Naive B cell (primary cell): ENCODE data around the gene CDK14. TPM values are rescaled to one million over a fixed set of nuclear protein-coding genes. Genes with fewer than 3 reads are reported as not detected.

Source experiments
- ATAC-seq, 2 donors: fragments of 150-1000 bp; cut with Tn5 transposase; 2 replicates each; pipeline ENCODE4 v1.10.0; 2021; ENCODE audit warnings: low read depth in 2 of 2, mild to moderate bottlenecking in 2 of 2, moderate library complexity in 2 of 2
- DNase-seq: peaks from one replicate; pipeline ENCODE4 v3.0.0; 2022
- H3K27ac Mint-ChIP-seq, 6 donors: one replicate each; pipeline ENCODE4 v1.8.0; 2020 to 2022; ENCODE audit warnings: mild to moderate bottlenecking in 6 of 6, mixed read lengths in 6 of 6, moderate library complexity in 5 of 6, inconsistent platforms in 2 of 6
- H3K27me3 Mint-ChIP-seq, 3 donors: one replicate each; pipeline ENCODE4 v1.8.0; 2021 to 2022; ENCODE audit warnings: mixed read lengths in 3 of 3, mild to moderate bottlenecking in 1 of 3
- H3K36me3 Mint-ChIP-seq, 2 donors: one replicate each; pipeline ENCODE4 v1.8.0; 2020 to 2022; ENCODE audit warnings: mixed read lengths in 2 of 2, inconsistent platforms in 1 of 2, mild to moderate bottlenecking in 1 of 2
- H3K4me1 Mint-ChIP-seq, 3 donors: one replicate each; pipeline ENCODE4 v1.8.0; 2020 to 2022; ENCODE audit warnings: mixed read lengths in 3 of 3, inconsistent platforms in 1 of 3, mild to moderate bottlenecking in 1 of 3, moderate library complexity in 1 of 3
- H3K4me3 Mint-ChIP-seq, 8 donors: one replicate each; pipeline ENCODE4 v1.8.0; 2020 to 2022; ENCODE audit warnings: mild to moderate bottlenecking in 8 of 8, mixed read lengths in 8 of 8, moderate library complexity in 8 of 8, inconsistent platforms in 2 of 8
- H3K9me3 Mint-ChIP-seq, 7 donors: one replicate each; pipeline ENCODE4 v1.8.0; 2020 to 2022; ENCODE audit warnings: mixed read lengths in 7 of 7, mild to moderate bottlenecking in 5 of 7, inconsistent platforms in 2 of 7, moderate library complexity in 1 of 7
- polyA plus RNA-seq, 6 donors: library from polyadenylated mRNA; unstranded; fragments of 300-500 nt; fragmentation: Illumina TruSeq; gene quantifications; one replicate each; pipeline ENCODE4 v1.2.3, GENCODE V29; 2021; ENCODE audit warnings: low read depth in 6 of 6

The CDK14 gene
- polyA plus RNA-seq, 6 donors from 2014 or later = 22.8 to 55.5 (median 42.3) TPM

- Mint-ChIP-seq H3K27me3 (no peaks in the 10 kb centered on the region), H3K36me3 (no peaks in the 10 kb centered on the region), H3K4me1 (peaks cover 30 to 56% (median 51%) of the 10 kb centered on the region in 3 donors), H3K27ac (no peak overlapping the region), H3K9me3 (peaks cover 0 to 3% (median 0%) of the 10 kb centered on the region in 7 donors), H3K4me3 (no peak overlapping the region)
- DNase-seq = no peak
- no peak for ATAC-seq
Observed at GRCh38 chr7:90660100-90660499, 64.0 kb downstream of the CDK14 start.

- ATAC-seq = peak; percentile 24 to 29
- peak overlapping the region in 1 of 6 donors; percentile 63 for H3K27ac Mint-ChIP-seq
- no peaks in the 10 kb centered on the region for H3K36me3 Mint-ChIP-seq
- H3K27me3 Mint-ChIP-seq = no peaks in the 10 kb centered on the region
- peaks cover 34 to 50% (median 46%) of the 10 kb centered on the region in 3 donors for H3K4me1 Mint-ChIP-seq
- H3K4me3 Mint-ChIP-seq = peak overlapping the region in 1 of 8 donors; percentile 38
- peaks cover 0 to 3% (median 0%) of the 10 kb centered on the region in 7 donors for H3K9me3 Mint-ChIP-seq
- DNase-seq = no peak
Observed at GRCh38 chr7:90660819-90661218, 64.7 kb downstream of the CDK14 start.

- Mint-ChIP-seq H3K9me3 (peaks cover 0 to 3% (median 0%) of the 10 kb centered on the region in 7 donors), H3K36me3 (no peaks in the 10 kb centered on the region), H3K4me1 (peaks cover 37 to 48% (median 44%) of the 10 kb centered on the region in 3 donors), H3K27me3 (no peaks in the 10 kb centered on the region), H3K27ac (peak overlapping the region in 2 of 6 donors; percentile 27 to 42), H3K4me3 (no peak overlapping the region)
- ATAC-seq (no peak), DNase-seq (no peak)
Observed at GRCh38 chr7:90661290-90662151, 65.4 kb downstream of the CDK14 start.

GRCh38 chr7:90663176-90663575, 67.1 kb downstream of the CDK14 start:
- H3K4me3 Mint-ChIP-seq = no peak overlapping the region
- peaks cover 0 to 3% (median 0%) of the 10 kb centered on the region in 7 donors for H3K9me3 Mint-ChIP-seq
- H3K36me3 Mint-ChIP-seq = no peaks in the 10 kb centered on the region
- ATAC-seq (no peak), DNase-seq (no peak)
- peaks cover 33 to 43% (median 38%) of the 10 kb centered on the region in 3 donors for H3K4me1 Mint-ChIP-seq
- peak overlapping the region in 1 of 6 donors; percentile 35 for H3K27ac Mint-ChIP-seq
- H3K27me3 Mint-ChIP-seq = no peaks in the 10 kb centered on the region

- DNase-seq = no peak
- Mint-ChIP-seq H3K27me3 (no peaks in the 10 kb centered on the region), H3K36me3 (peaks cover 9% of the 10 kb centered on the region in 2 donors), H3K4me3 (no peak overlapping the region), H3K27ac (peak overlapping the region in 1 of 6 donors; percentile 43), H3K9me3 (peaks cover 0 to 2% (median 0%) of the 10 kb centered on the region in 7 donors), H3K4me1 (peaks cover 37 to 48% (median 38%) of the 10 kb centered on the region in 3 donors)
- no peak for ATAC-seq
Observed at GRCh38 chr7:90666186-90666585, 70.1 kb downstream of the CDK14 start.

GRCh38 chr7:90668992-90669391, 72.9 kb downstream of the CDK14 start:
- Mint-ChIP-seq H3K27ac (peak overlapping the region in 1 of 6 donors; percentile 46), H3K27me3 (no peaks in the 10 kb centered on the region), H3K9me3 (peaks cover 0 to 2% (median 0%) of the 10 kb centered on the region in 7 donors), H3K4me1 (peaks cover 29 to 52% (median 34%) of the 10 kb centered on the region in 3 donors), H3K4me3 (no peak overlapping the region), H3K36me3 (peaks cover 9% of the 10 kb centered on the region in 2 donors)
- DNase-seq (no peak), ATAC-seq (no peak)

GRCh38 chr7:90669492-90669891, 73.4 kb downstream of the CDK14 start:
- Mint-ChIP-seq H3K27ac (peak overlapping the region in 2 of 6 donors; percentile 39 to 46), H3K4me3 (no peak overlapping the region), H3K4me1 (peaks cover 31 to 57% (median 37%) of the 10 kb centered on the region in 3 donors), H3K9me3 (peaks cover 0 to 2% (median 0%) of the 10 kb centered on the region in 7 donors), H3K36me3 (peaks cover 9% of the 10 kb centered on the region in 2 donors), H3K27me3 (no peaks in the 10 kb centered on the region)
- no peak for ATAC-seq
- no peak for DNase-seq

- H3K27ac Mint-ChIP-seq = peak overlapping the region in 2 of 6 donors; percentile 44 to 83
Observed at GRCh38 chr7:90671571-90671970, 75.5 kb downstream of the CDK14 start.

GRCh38 chr7:90672210-90672609, 76.1 kb downstream of the CDK14 start:
- Mint-ChIP-seq H3K4me3 (no peak overlapping the region), H3K27me3 (no peaks in the 10 kb centered on the region), H3K4me1 (peaks cover 34 to 71% (median 35%) of the 10 kb centered on the region in 3 donors), H3K36me3 (peaks cover 9% of the 10 kb centered on the region in 2 donors), H3K9me3 (peaks cover 0 to 2% (median 0%) of the 10 kb centered on the region in 7 donors), H3K27ac (no peak overlapping the region)
- ATAC-seq = no peak
- no peak for DNase-seq

More at GRCh38 chr7:90671571-90671970, 75.5 kb downstream of the CDK14 start:
- Mint-ChIP-seq H3K36me3 (peaks cover 9% of the 10 kb centered on the region in 2 donors), H3K4me3 (no peak overlapping the region), H3K9me3 (peaks cover 0 to 2% (median 0%) of the 10 kb centered on the region in 7 donors), H3K27me3 (no peaks in the 10 kb centered on the region), H3K4me1 (peaks cover 32 to 67% (median 34%) of the 10 kb centered on the region in 3 donors)
- ATAC-seq (no peak), DNase-seq (no peak)

GRCh38 chr7:90674625-90675024, 78.5 kb downstream of the CDK14 start:
- DNase-seq (no peak), ATAC-seq (no peak)
- Mint-ChIP-seq H3K4me1 (peaks cover 31 to 76% (median 46%) of the 10 kb centered on the region in 3 donors), H3K36me3 (peaks cover 9% of the 10 kb centered on the region in 2 donors), H3K9me3 (peaks cover 0 to 2% (median 0%) of the 10 kb centered on the region in 7 donors), H3K27me3 (no peaks in the 10 kb centered on the region), H3K4me3 (no peak overlapping the region), H3K27ac (no peak overlapping the region)

GRCh38 chr7:90675982-90676381, 79.9 kb downstream of the CDK14 start:
- no peaks in the 10 kb centered on the region for H3K27me3 Mint-ChIP-seq
- ATAC-seq (no peak), DNase-seq (no peak)
- peaks cover 0 to 1% (median 0%) of the 10 kb centered on the region in 7 donors for H3K9me3 Mint-ChIP-seq
- H3K4me1 Mint-ChIP-seq = peaks cover 23 to 62% (median 38%) of the 10 kb centered on the region in 3 donors
- peaks cover under 1 to 1% of the 10 kb centered on the region in 2 donors for H3K36me3 Mint-ChIP-seq
- H3K27ac Mint-ChIP-seq = peak overlapping the region in 2 of 6 donors; percentile 21 to 69
- H3K4me3 Mint-ChIP-seq = peak overlapping the region in 1 of 8 donors; percentile 9

GRCh38 chr7:90677486-90678404, 81.6 kb downstream of the CDK14 start:
- ATAC-seq (no peak), DNase-seq (no peak)
- Mint-ChIP-seq H3K4me3 (no peak overlapping the region), H3K27ac (peak overlapping the region in 4 of 6 donors; percentile 3 to 50 (median 18)), H3K27me3 (no peaks in the 10 kb centered on the region), H3K36me3 (no peaks in the 10 kb centered on the region), H3K9me3 (no peaks in the 10 kb centered on the region), H3K4me1 (peaks cover 13 to 46% (median 30%) of the 10 kb centered on the region in 3 donors)

- Mint-ChIP-seq H3K36me3 (no peaks in the 10 kb centered on the region), H3K4me3 (no peak overlapping the region), H3K4me1 (peaks cover 13 to 50% (median 37%) of the 10 kb centered on the region in 3 donors), H3K27ac (peak overlapping the region in 1 of 6 donors; percentile 24), H3K9me3 (no peaks in the 10 kb centered on the region), H3K27me3 (no peaks in the 10 kb centered on the region)
- ATAC-seq (no peak), DNase-seq (no peak)
Observed at GRCh38 chr7:90678986-90679385, 82.9 kb downstream of the CDK14 start.
